Activated CD4-positive, alpha-beta memory T cell treated with anti-CD3 and anti-CD28 coated beads, Interleukin-2, amount 10 ng/mL, durations not matched to agents 7 days and 5 days (primary cell): ENCODE results near the gene NRIP2. TPM values are rescaled to one million over a fixed set of nuclear protein-coding genes. Genes with fewer than 3 reads are reported as not detected.

ENCODE experiments used
- CTCF ChIA-PET: fragments of 350-600 bp; sonication (Branson Sonifier 250); formaldehyde crosslinking; loops from one replicate; lab custom pipeline; 2021; ENCODE audit warnings: antibody characterized with exemption, inconsistent platforms; lab: Charles Lee
- POLR2A ChIA-PET: fragments of 350-600 bp; sonication (Branson Sonifier 250); formaldehyde crosslinking; loops from one replicate; lab custom pipeline; 2021; ENCODE audit warnings: antibody characterized with exemption; lab: Charles Lee
- DNase-seq: peaks from one replicate; pipeline ENCODE4 v3.0.0-alpha.2; 2020
- H3K27ac Mint-ChIP-seq: one replicate; pipeline ENCODE4 v1.8.0; 2021; ENCODE audit warnings: mild to moderate bottlenecking, mixed read lengths
- H3K27me3 Mint-ChIP-seq: one replicate; pipeline ENCODE4 v1.8.0; 2021; ENCODE audit warnings: mixed read lengths
- H3K36me3 Mint-ChIP-seq: one replicate; pipeline ENCODE4 v1.8.0; 2021; ENCODE audit warnings: low read depth, mixed read lengths
- H3K4me1 Mint-ChIP-seq: one replicate; pipeline ENCODE4 v1.8.0; 2021; ENCODE audit warnings: mixed read lengths
- H3K4me3 Mint-ChIP-seq: one replicate; pipeline ENCODE4 v1.8.0; 2021; ENCODE audit warnings: mild to moderate bottlenecking, mixed read lengths
- H3K9me3 Mint-ChIP-seq: one replicate; pipeline ENCODE4 v1.8.0; 2021; ENCODE audit warnings: mixed read lengths
- total RNA-seq, 2 experiments: library from RNA; stranded (reverse); gene quantifications; one replicate each; pipeline ENCODE4 v1.2.3, GENCODE V29; 2021

Gene NRIP2
- total RNA-seq, 2 experiments from 2014 or later: not detected

GRCh38 chr12:2819810-2820209 is 15.0 kb downstream of the NRIP2 start:
- Mint-ChIP-seq H3K27me3 (no peaks in the 10 kb centered on the region), H3K4me1 (peaks cover 6% of the 10 kb centered on the region), H3K9me3 (no peaks in the 10 kb centered on the region), H3K4me3 (no peak overlapping the region), H3K27ac (no peak overlapping the region), H3K36me3 (peaks cover 42% of the 10 kb centered on the region)
- POLR2A ChIA-PET: no interaction called here
- DNase-seq: no peak
- CTCF ChIA-PET: interaction anchor here (0.9 to 1.1 kb wide), 2 partner anchors 136 to 137 kb away, joined by 3 to 5 read pairs; no protein-coding TSS in a partner anchor

- ChIA-PET POLR2A (interaction anchor here (0.9 to 3.8 kb wide), 7 partner anchors 16 to 130 kb away, joined by 3 to 36 read pairs (median 6); partner anchors contain the start of genes FKBP4, FOXM1 and RHNO1), CTCF (interaction anchor here (1.0 to 3.1 kb wide), 6 partner anchors 13 to 131 kb away, joined by 3 to 14 read pairs (median 4); no protein-coding TSS in a partner anchor)
- no peaks in the 10 kb centered on the region for H3K27me3 Mint-ChIP-seq
- H3K27ac Mint-ChIP-seq: peak overlapping the region; percentile 97
- DNase-seq: peak; percentile 63
- H3K4me3 Mint-ChIP-seq: peak overlapping the region; percentile 99
- peaks cover 27% of the 10 kb centered on the region for H3K4me1 Mint-ChIP-seq
- peaks cover 9% of the 10 kb centered on the region for H3K36me3 Mint-ChIP-seq
- H3K9me3 Mint-ChIP-seq: no peaks in the 10 kb centered on the region
Observed at GRCh38 chr12:2813214-2814185, 21.3 kb downstream of the NRIP2 start.

GRCh38 chr12:2812290-2813213 is 22.3 kb downstream of the NRIP2 start, which contains the start of gene ITFG2:
Gene ITFG2, plus strand, starts transcription at chr12:2812668. Its CDS starts 93 bp downstream, at chr12:2812761.
- Mint-ChIP-seq H3K9me3 (no peaks in the 10 kb centered on the region), H3K27ac (peak within 1 kb of the TSS; percentile 97), H3K4me3 (peak within 1 kb of the TSS; percentile 99), H3K4me1 (peaks cover 27% of the 10 kb centered on the region), H3K27me3 (no peaks in the 10 kb centered on the region), H3K36me3 (no peaks in the 10 kb centered on the region)
- peak; percentile 98 for DNase-seq
- ChIA-PET POLR2A (interaction anchor here (0.7 to 3.8 kb wide), 7 partner anchors 15 to 129 kb away, joined by 3 to 36 read pairs (median 6); partner anchors contain the start of genes FKBP4, FOXM1 and RHNO1), CTCF (interaction anchor here (1.6 to 3.1 kb wide), 4 partner anchors 12 to 130 kb away, joined by 3 to 14 read pairs (median 6); no protein-coding TSS in a partner anchor)

GRCh38 chr12:2811801-2812200 is 23.0 kb downstream of the NRIP2 start:
- peaks cover 6% of the 10 kb centered on the region for H3K36me3 Mint-ChIP-seq
- peak overlapping the region; percentile 99 for H3K4me3 Mint-ChIP-seq
- CTCF ChIA-PET: interaction anchor here (2.0 kb wide), 1 partner anchor 16 kb away, joined by 4 read pairs; no protein-coding TSS in a partner anchor
- H3K27ac Mint-ChIP-seq: no peak overlapping the region
- H3K4me1 Mint-ChIP-seq: peaks cover 27% of the 10 kb centered on the region
- no peaks in the 10 kb centered on the region for H3K9me3 Mint-ChIP-seq
- no peaks in the 10 kb centered on the region for H3K27me3 Mint-ChIP-seq
- POLR2A ChIA-PET: interaction anchor here (2.0 to 3.8 kb wide), 4 partner anchors 14 to 121 kb away, joined by 6 to 36 read pairs (median 15); partner anchors contain the start of genes FKBP4, FOXM1 and RHNO1
- no peak for DNase-seq

- DNase-seq: no peak
- ChIA-PET CTCF (interaction anchor here (0.9 kb wide), 1 partner anchor 128 kb away, joined by 3 read pairs; no protein-coding TSS in a partner anchor), POLR2A (no interaction called here)
- H3K27ac Mint-ChIP-seq: no peak overlapping the region
- no peaks in the 10 kb centered on the region for H3K9me3 Mint-ChIP-seq
- no peak overlapping the region for H3K4me3 Mint-ChIP-seq
- H3K36me3 Mint-ChIP-seq: peaks cover 40% of the 10 kb centered on the region
- H3K27me3 Mint-ChIP-seq: no peaks in the 10 kb centered on the region
- peaks cover 5% of the 10 kb centered on the region for H3K4me1 Mint-ChIP-seq
Observed at GRCh38 chr12:2806700-2807099, 28.1 kb downstream of the NRIP2 start.

GRCh38 chr12:2805143-2805520 is 29.7 kb downstream of the NRIP2 start:
- POLR2A ChIA-PET: interaction anchor here (0.9 kb wide), 1 partner anchor 9 kb away, joined by 5 read pairs; no protein-coding TSS in a partner anchor
- Mint-ChIP-seq H3K27ac (peak overlapping the region; percentile 23), H3K27me3 (no peaks in the 10 kb centered on the region), H3K4me1 (no peaks in the 10 kb centered on the region), H3K36me3 (peaks cover 53% of the 10 kb centered on the region), H3K9me3 (no peaks in the 10 kb centered on the region), H3K4me3 (no peak overlapping the region)
- no peak for DNase-seq
- CTCF ChIA-PET: interaction anchor here (0.9 kb wide), 1 partner anchor 69 kb away, joined by 4 read pairs; no protein-coding TSS in a partner anchor

- no peak overlapping the region for H3K4me3 Mint-ChIP-seq
- H3K36me3 Mint-ChIP-seq: peaks cover 57% of the 10 kb centered on the region
- H3K9me3 Mint-ChIP-seq: no peaks in the 10 kb centered on the region
- peak overlapping the region; percentile 23 for H3K27ac Mint-ChIP-seq
- DNase-seq: no peak
- no peaks in the 10 kb centered on the region for H3K27me3 Mint-ChIP-seq
- CTCF ChIA-PET: no interaction called here
- no peaks in the 10 kb centered on the region for H3K4me1 Mint-ChIP-seq
- POLR2A ChIA-PET: interaction anchor here (0.9 to 1.1 kb wide), 2 partner anchors 8 kb away, joined by 5 read pairs; no protein-coding TSS in a partner anchor
Observed at GRCh38 chr12:2804393-2805142, 30.3 kb downstream of the NRIP2 start.

- H3K27ac Mint-ChIP-seq: no peak overlapping the region
- H3K9me3 Mint-ChIP-seq: no peaks in the 10 kb centered on the region
- CTCF ChIA-PET: no interaction called here
- no peak overlapping the region for H3K4me3 Mint-ChIP-seq
- no peaks in the 10 kb centered on the region for H3K27me3 Mint-ChIP-seq
- no peak for DNase-seq
- H3K4me1 Mint-ChIP-seq: no peaks in the 10 kb centered on the region
- H3K36me3 Mint-ChIP-seq: peaks cover 65% of the 10 kb centered on the region
- POLR2A ChIA-PET: interaction anchor here (1.1 kb wide), 1 partner anchor 8 kb away, joined by 5 read pairs; no protein-coding TSS in a partner anchor
Observed at GRCh38 chr12:2803635-2804392, 31.0 kb downstream of the NRIP2 start.

GRCh38 chr12:2801044-2801783 is 33.6 kb downstream of the NRIP2 start:
- CTCF ChIA-PET: interaction anchor here (1.1 kb wide), 1 partner anchor 12 kb away, joined by 3 read pairs; no protein-coding TSS in a partner anchor
- POLR2A ChIA-PET: interaction anchor here (1.9 kb wide), 1 partner anchor 110 kb away, joined by 4 read pairs; no protein-coding TSS in a partner anchor

GRCh38 chr12:2800046-2800570 is 34.7 kb downstream of the NRIP2 start:
- POLR2A ChIA-PET: interaction anchor here (1.9 kb wide), 1 partner anchor 109 kb away, joined by 4 read pairs; no protein-coding TSS in a partner anchor
- peaks cover 75% of the 10 kb centered on the region for H3K36me3 Mint-ChIP-seq
- H3K4me3 Mint-ChIP-seq: no peak overlapping the region
- no peaks in the 10 kb centered on the region for H3K27me3 Mint-ChIP-seq
- H3K9me3 Mint-ChIP-seq: no peaks in the 10 kb centered on the region
- no peak overlapping the region for H3K27ac Mint-ChIP-seq
- CTCF ChIA-PET: interaction anchor here (0.6 to 1.0 kb wide), 2 partner anchors 11 to 16 kb away, joined by 3 to 5 read pairs; no protein-coding TSS in a partner anchor
- DNase-seq: no peak
- peaks cover 17% of the 10 kb centered on the region for H3K4me1 Mint-ChIP-seq

More at GRCh38 chr12:2801044-2801783, 33.6 kb downstream of the NRIP2 start:
- DNase-seq: no peak
- no peak overlapping the region for H3K27ac Mint-ChIP-seq
- H3K36me3 Mint-ChIP-seq: peaks cover 77% of the 10 kb centered on the region
- no peak overlapping the region for H3K4me3 Mint-ChIP-seq
- H3K4me1 Mint-ChIP-seq: peaks cover 16% of the 10 kb centered on the region
- no peaks in the 10 kb centered on the region for H3K9me3 Mint-ChIP-seq
- no peaks in the 10 kb centered on the region for H3K27me3 Mint-ChIP-seq
